ENCODE data around the gene AMZ2.

DNA sequence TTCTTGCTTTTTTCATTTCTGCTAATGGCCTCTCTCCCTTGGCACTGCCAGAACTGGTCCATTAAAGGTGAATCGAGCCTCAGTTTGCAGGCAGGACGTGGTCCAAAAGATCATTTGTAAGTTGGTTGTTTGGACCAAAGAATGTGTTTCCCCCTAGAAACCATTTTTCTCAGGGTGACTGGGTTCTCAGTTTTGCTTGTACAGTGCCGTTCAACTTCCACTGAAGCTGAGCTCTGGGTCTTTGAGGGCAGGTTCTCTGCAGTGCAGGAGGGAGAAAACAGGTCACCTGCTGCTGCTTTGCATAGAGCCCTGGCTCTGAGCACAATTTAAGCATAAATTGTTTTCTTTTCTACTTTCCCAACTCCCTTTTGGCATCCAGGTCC, 9.0 kb upstream of the AMZ2 start:
- TF ChIP-seq, protein P1, sequence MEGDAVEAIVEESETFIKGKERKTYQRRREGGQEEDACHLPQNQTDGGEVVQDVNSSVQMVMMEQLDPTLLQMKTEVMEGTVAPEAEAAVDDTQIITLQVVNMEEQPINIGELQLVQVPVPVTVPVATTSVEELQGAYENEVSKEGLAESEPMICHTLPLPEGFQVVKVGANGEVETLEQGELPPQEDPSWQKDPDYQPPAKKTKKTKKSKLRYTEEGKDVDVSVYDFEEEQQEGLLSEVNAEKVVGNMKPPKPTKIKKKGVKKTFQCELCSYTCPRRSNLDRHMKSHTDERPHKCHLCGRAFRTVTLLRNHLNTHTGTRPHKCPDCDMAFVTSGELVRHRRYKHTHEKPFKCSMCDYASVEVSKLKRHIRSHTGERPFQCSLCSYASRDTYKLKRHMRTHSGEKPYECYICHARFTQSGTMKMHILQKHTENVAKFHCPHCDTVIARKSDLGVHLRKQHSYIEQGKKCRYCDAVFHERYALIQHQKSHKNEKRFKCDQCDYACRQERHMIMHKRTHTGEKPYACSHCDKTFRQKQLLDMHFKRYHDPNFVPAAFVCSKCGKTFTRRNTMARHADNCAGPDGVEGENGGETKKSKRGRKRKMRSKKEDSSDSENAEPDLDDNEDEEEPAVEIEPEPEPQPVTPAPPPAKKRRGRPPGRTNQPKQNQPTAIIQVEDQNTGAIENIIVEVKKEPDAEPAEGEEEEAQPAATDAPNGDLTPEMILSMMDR (IDR thresholded peaks at IDR 0.05; ENCODE audit: low read depth, low read length): no peak
- no peak for TF ChIP-seq EZH2phosphoT487 (IDR thresholded peaks at IDR 0.05; ENCODE audit: low read depth)

Measured in OCI-LY3 (cell line).